Hippocampal formation (tissue), 2 donors: ENCODE data around the gene TCF3.

Experiments
- DNase-seq, 2 donors: peaks; one replicate each; lab custom pipeline; 2025; lab: John Stamatoyannopoulos, UW

TCF3 gene

DNA sequence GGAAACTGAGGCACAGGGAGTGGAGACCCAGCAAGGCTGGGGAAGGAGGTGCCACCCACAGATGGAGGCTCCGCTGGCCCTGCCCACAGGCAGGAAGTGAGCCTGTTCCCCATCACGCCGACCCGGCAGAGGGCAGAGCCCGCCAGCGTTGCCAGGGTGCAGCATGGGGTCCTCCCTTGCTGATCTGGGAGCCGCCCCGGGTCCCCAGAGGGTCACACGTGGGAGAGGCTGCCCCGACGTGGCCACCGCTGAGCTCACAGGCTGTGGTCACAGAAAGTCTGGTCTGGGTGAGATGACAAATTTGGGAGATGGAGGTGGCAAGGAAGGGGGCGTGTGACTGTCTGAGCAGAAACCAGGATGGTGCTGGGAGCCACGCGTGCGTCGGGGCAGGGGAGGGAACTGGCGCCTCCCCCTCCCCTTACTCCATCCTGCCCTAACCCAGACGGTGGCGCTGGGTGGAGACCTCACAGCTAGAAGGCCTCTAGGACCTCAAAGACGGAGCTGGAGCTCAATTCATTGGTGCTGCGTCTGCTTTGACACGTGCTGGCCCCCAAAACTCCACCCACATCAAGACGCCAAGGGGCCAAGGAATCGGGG is 92.0 kb downstream of the TCF3 start:
- no peak for DNase-seq
